GM10248 (cell line): ENCODE measurements around the gene APOM.

ENCODE experiments used
- CTCF ChIA-PET: fragments of 300-600 bp; sonication (Branson Sonifier 250); formaldehyde crosslinking; extraction: SDS; loops from one replicate; lab custom pipeline; 2021; ENCODE audit warnings: antibody characterized with exemption; lab: Yijun Ruan, JAX
- POLR2A ChIA-PET: fragments of 350-650 bp; sonication (Branson Sonifier 250); formaldehyde crosslinking; extraction: SDS; loops from one replicate; lab custom pipeline; 2020; ENCODE audit warnings: antibody characterized with exemption; lab: Yijun Ruan, JAX
- DNase-seq: peaks from one replicate; pipeline ENCODE4 v3.0.0; 2012; ENCODE audit errors: extremely low spot score
- CTCF ChIP-seq: IDR thresholded peaks from 2 replicates; pipeline ENCODE4 v1.5.1; 2012; ENCODE audit warnings: mild to moderate bottlenecking, low read depth; ENCODE audit errors: extremely low read depth, missing control alignments, control extremely low read depth

Gene APOM

GRCh38 chr6:31702819-31703716 is 47.4 kb downstream of the APOM start, which contains the start of gene ABHD16A:
ABHD16A (minus strand) TSS chr6:31703324; CDS start chr6:31703281, 43 bp downstream.
- ChIA-PET POLR2A (interaction anchor here (0.5 to 1.3 kb wide), 6 partner anchors 8 to 195 kb away, joined by 3 to 7 read pairs (median 5); partner anchors contain the start of gene GPANK1), CTCF (interaction anchor here (0.9 to 1.8 kb wide), 12 partner anchors 10 to 127 kb away, joined by 3 to 6 read pairs (median 4); partner anchors contain the start of genes LSM2, LY6G5C and VARS1)
- DNase-seq = peak; percentile 99
- TF ChIP-seq CTCF = no peak

GRCh38 chr6:31705931-31706330 is 50.2 kb downstream of the APOM start:
- CTCF ChIA-PET = interaction anchor here (1.3 to 2.1 kb wide), 3 partner anchors 11 to 63 kb away, joined by 4 to 8 read pairs (median 5); no protein-coding TSS in a partner anchor
- POLR2A ChIA-PET = interaction anchor here (0.6 kb wide), 1 partner anchor 540 kb away, joined by 3 read pairs; no protein-coding TSS in a partner anchor
- no peak for DNase-seq
- no peak for TF ChIP-seq CTCF

DNA sequence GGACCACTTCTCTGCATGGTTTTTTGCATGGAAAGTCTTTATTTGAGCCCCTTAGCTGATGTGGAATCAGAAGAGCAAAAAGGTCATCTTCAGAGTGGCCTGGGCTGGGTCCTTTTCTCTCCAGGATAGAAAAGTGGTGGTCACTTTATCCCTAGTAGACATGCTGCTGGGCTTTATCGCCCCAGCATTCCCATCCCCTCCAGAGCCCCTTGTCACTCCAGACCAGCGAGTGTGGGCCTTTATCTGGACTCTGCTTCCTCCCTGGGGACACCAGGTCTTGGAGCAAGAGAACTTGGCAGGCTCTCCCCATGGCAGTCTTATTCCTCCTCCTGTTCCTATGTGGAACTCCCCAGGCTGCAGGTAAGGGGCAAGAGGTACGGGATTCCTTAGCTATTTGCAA is 50.9 kb downstream of the APOM start, which contains the start of gene LY6G6F:
Gene LY6G6F (plus strand): TSS at position 268 of the 400 bp plus-strand sequence. CDS start 41 bp downstream, at position 309.
- ChIA-PET CTCF (interaction anchor here (0.6 to 2.1 kb wide), 4 partner anchors 12 to 246 kb away, joined by 3 to 8 read pairs (median 4); no protein-coding TSS in a partner anchor), POLR2A (no interaction called here)
- DNase-seq = no peak
- no peak for TF ChIP-seq CTCF

DNA sequence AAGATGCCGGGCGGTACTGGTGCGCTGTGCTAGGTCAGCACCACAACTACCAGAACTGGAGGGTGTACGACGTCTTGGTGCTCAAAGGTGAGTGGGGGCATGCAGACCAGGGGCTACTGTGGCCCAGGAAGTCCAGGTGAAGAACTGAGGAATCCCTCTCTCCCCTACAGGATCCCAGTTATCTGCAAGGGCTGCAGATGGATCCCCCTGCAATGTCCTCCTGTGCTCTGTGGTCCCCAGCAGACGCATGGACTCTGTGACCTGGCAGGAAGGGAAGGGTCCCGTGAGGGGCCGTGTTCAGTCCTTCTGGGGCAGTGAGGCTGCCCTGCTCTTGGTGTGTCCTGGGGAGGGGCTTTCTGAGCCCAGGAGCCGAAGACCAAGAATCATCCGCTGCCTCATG is 52.0 kb downstream of the APOM start:
- ChIA-PET POLR2A (no interaction called here), CTCF (interaction anchor here (2.1 kb wide), 1 partner anchor 62 kb away, joined by 8 read pairs; no protein-coding TSS in a partner anchor)
- no peak for DNase-seq
- no peak for TF ChIP-seq CTCF
